Measurements from ENCODE around the gene AHCYL2.

Gene AHCYL2

DNA sequence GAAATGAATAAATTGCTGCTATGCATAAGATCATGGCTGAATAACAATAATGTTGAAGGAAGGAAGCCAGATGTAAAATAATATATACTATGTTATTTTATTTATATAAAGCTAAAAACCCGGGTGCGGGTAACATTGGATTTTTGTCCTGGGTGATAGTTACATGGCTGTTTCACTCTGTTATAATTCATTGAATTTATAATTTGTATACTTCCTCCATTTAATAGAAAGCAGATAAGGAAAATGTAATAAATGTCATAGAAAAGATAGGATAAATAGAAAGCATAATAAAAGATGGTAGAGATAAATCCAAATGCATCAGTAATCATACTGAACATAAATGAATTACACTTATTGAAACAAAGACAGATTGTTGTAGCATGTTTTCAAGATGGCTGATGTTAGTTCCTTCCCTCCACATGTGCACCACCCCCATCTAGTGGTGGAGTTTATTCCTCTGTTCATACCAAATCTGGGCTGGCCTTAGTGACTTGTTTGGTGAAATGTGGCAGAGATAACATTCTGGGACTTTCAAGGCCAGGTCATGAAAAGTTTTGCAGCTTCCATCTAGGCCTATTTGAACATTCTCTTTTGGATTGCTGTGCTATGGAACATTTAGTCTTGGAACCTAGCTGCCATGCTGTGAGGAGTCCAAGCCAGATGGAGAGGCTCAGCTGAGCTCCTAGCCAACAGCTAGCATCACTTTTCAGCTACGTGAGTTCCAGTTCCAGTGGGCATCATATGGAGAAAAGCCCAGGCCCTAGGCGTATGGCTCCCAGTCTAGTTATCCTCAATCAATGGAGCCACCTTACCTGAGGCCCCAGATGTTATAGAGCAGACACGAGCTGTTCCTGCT, 46.9 kb downstream of the AHCYL2 start:
- CTCF ChIA-PET: interaction anchor here (0.9 to 7.2 kb wide), 23 partner anchors 9 to 200 kb away, joined by 3 to 82 read pairs (median 5); partner anchors contain the start of gene AHCYL2
- TF ChIP-seq CTCF (IDR thresholded peaks at IDR 0.05; ENCODE audit: insufficient read depth, low read length, missing control alignments): peak; percentile 59
- no peak overlapping the region for H3K4me3 ChIP-seq (ENCODE audit: low read depth, low read length)
- POLR2A ChIA-PET: no interaction called here
- no peak for DNase-seq (ENCODE audit: low read depth, low spot score)

- no peak overlapping the region for H3K4me3 ChIP-seq (ENCODE audit: low read depth, low read length)
- POLR2A ChIA-PET: no interaction called here
- CTCF ChIA-PET: interaction anchor here (0.7 to 2.3 kb wide), 5 partner anchors 9 to 56 kb away, joined by 3 to 8 read pairs (median 4); no protein-coding TSS in a partner anchor
- no peak for TF ChIP-seq CTCF (IDR thresholded peaks at IDR 0.05; ENCODE audit: insufficient read depth, low read length, missing control alignments)
- DNase-seq (ENCODE audit: low read depth, low spot score): no peak
Observed at GRCh38 chr7:129273936-129274335, 49.1 kb downstream of the AHCYL2 start.

- H3K4me3 ChIP-seq (ENCODE audit: low read depth, low read length): no peak overlapping the region
- TF ChIP-seq CTCF (IDR thresholded peaks at IDR 0.05; ENCODE audit: insufficient read depth, low read length, missing control alignments): no peak
- DNase-seq (ENCODE audit: low read depth, low spot score): no peak
- ChIA-PET POLR2A (no interaction called here), CTCF (no interaction called here)
Observed at GRCh38 chr7:129277629-129278028, 52.8 kb downstream of the AHCYL2 start.

DNA sequence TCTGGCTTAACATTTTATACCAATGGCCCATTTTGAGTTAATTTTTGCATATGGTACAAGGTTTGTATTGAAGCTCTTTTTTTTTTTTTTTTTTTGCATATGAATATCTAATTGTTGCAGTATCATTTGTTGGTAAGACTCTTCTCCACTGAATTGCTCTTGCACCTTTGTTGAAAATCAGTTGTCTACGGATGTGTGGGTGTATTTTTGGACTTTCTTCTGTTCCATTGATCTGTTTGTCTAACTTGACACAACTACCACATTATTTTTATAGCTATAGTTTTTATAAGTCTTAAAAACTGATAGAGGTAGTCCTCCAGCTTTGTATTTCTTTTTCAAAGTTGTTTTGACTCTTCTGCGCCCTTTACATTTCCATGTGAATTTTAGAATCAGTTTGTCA, 53.9 kb downstream of the AHCYL2 start:
- no peak for TF ChIP-seq CTCF (IDR thresholded peaks at IDR 0.05; ENCODE audit: insufficient read depth, low read length, missing control alignments)
- DNase-seq (ENCODE audit: low read depth, low spot score): no peak
- ChIA-PET POLR2A (no interaction called here), CTCF (interaction anchor here (0.9 to 2.4 kb wide), 6 partner anchors 9 to 366 kb away, joined by 3 to 21 read pairs (median 4); no protein-coding TSS in a partner anchor)
- no peak overlapping the region for H3K4me3 ChIP-seq (ENCODE audit: low read depth, low read length)

DNA sequence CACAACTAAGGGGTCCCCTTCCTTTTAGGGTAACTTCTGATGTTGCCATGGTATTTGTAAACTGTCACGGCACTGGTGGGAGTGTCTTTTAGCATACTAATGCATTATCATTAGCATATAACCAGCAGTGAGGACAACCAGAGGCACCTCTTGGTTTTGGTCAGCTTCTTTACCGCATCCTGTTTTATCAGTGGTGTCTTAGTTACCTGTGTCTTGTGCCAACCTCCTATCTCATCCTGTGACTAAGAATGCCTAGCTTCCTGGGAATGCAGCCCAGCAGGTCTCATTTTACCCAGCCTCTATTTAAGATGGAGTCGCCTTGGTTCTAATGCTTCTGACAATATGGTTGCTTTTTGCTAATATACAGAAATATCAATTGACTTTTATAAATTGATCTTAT, 54.9 kb downstream of the AHCYL2 start:
- DNase-seq (ENCODE audit: low read depth, low spot score): no peak
- no peak for TF ChIP-seq CTCF (IDR thresholded peaks at IDR 0.05; ENCODE audit: insufficient read depth, low read length, missing control alignments)
- ChIA-PET POLR2A (no interaction called here), CTCF (interaction anchor here (1.1 to 2.4 kb wide), 4 partner anchors 8 to 60 kb away, joined by 3 to 21 read pairs (median 7); no protein-coding TSS in a partner anchor)
- H3K4me3 ChIP-seq (ENCODE audit: low read depth, low read length): no peak overlapping the region

DNA sequence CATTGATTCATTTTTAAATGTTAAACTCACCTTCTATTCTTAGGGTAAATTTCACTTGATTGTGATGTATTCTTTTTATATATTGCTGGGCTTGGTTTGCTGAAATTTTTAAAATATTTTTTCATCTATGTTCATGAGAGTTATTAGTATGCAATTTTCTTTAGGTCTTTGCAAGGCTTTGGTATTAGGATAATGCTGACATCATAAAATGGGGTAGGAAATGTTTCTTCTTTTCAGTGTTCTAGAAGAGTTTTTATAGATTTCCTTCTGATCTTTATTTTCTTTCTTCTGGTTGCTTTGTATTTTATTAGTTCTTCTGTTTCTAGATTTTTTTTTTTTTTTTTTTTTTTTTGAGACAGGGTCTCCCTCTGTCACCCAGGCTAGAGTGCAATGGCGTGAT, 56.3 kb downstream of the AHCYL2 start:
- ChIA-PET CTCF (interaction anchor here (1.1 kb wide), 1 partner anchor 10 kb away, joined by 8 read pairs; no protein-coding TSS in a partner anchor), POLR2A (no interaction called here)
- TF ChIP-seq CTCF (IDR thresholded peaks at IDR 0.05; ENCODE audit: insufficient read depth, low read length, missing control alignments): no peak
- no peak for DNase-seq (ENCODE audit: low read depth, low spot score)
- no peak overlapping the region for H3K4me3 ChIP-seq (ENCODE audit: low read depth, low read length)

Data from AG04449 (cell line).